IMR-90 (cell line): ENCODE results near the gene LRRC73. TPM values are rescaled to one million over a fixed set of nuclear protein-coding genes. Genes with fewer than 3 reads are reported as not detected.

Experiments
- ATAC-seq: fragments of 200-7000 bp; cut with Tn5 transposase; 2 replicates; pipeline ENCODE4 v1.9.1; 2020; ENCODE audit warnings: low read depth, mild to moderate bottlenecking, moderate library complexity
- BruUV-seq: library from RNA; stranded (reverse); fragments of 400-500 nt; replicated peaks from 2 replicates; lab custom pipeline; 2021; lab: Mats Ljungman, UMichigan
- CTCF ChIA-PET: fragments of 300-600 bp; formaldehyde crosslinking; extraction: SDS; loops from one replicate; lab custom pipeline; 2021; ENCODE audit warnings: antibody characterized with exemption; lab: Yijun Ruan, JAX
- POLR2A ChIA-PET: fragments of 300-600 bp; sonication (Branson Sonifier 250); formaldehyde crosslinking; loops from one replicate; lab custom pipeline; 2022; ENCODE audit warnings: antibody characterized with exemption; ENCODE audit not compliant: unreplicated experiment; lab: Charles Lee
- DNase-seq: peaks from one replicate; pipeline ENCODE4 v3.0.0; 2013
- H2AFZ ChIP-seq: replicated peaks from 2 replicates; pipeline ENCODE3; 2013; ENCODE audit warnings: low read length, mild to moderate bottlenecking; ENCODE audit not compliant: poor library complexity
- H2AK5ac ChIP-seq: 2 replicates; pipeline ENCODE4 v1.6.1; 2013; ENCODE audit warnings: low read depth, low read length, inconsistent platforms
- H2AK9ac ChIP-seq: replicated peaks from 2 replicates; pipeline ENCODE3; 2013; ENCODE audit warnings: mild to moderate bottlenecking, low read depth, low read length, moderate library complexity; ENCODE audit not compliant: poor library complexity
- H2BK120ac ChIP-seq: 2 replicates; pipeline ENCODE4 v1.6.1; 2013; ENCODE audit warnings: low read depth, low read length, inconsistent platforms
- H2BK15ac ChIP-seq: 3 replicates; pipeline ENCODE4 v1.6.1; 2013; ENCODE audit warnings: low read depth, low read length, inconsistent platforms
- H2BK20ac ChIP-seq: 2 replicates; pipeline ENCODE4 v1.6.1; 2013; ENCODE audit warnings: low read depth, mild to moderate bottlenecking, inconsistent platforms, low read length, moderate library complexity
- H2BK5ac ChIP-seq: 2 replicates; pipeline ENCODE4 v1.6.1; 2013; ENCODE audit warnings: mild to moderate bottlenecking, low read depth, low read length, inconsistent platforms; ENCODE audit not compliant: poor library complexity, severe bottlenecking
- H3K14ac ChIP-seq: replicated peaks from 2 replicates; pipeline ENCODE4 v1.6.1; 2013; ENCODE audit warnings: low read depth, low read length, inconsistent platforms
- H3K18ac ChIP-seq: 2 replicates; pipeline ENCODE4 v1.6.1; 2013; ENCODE audit warnings: low read depth, low read length, control low read depth
- H3K23ac ChIP-seq: 2 replicates; pipeline ENCODE4 v1.6.1; 2013; ENCODE audit warnings: low read depth, low read length, inconsistent platforms
- H3K27ac ChIP-seq: 2 replicates; pipeline ENCODE4 v1.5.1; 2013; ENCODE audit warnings: mild to moderate bottlenecking, control low read depth, low read length; ENCODE audit not compliant: insufficient read depth
- H3K27me3 ChIP-seq: 2 replicates; pipeline ENCODE4 v1.6.1; 2013; ENCODE audit warnings: low read length; ENCODE audit not compliant: control insufficient read depth, insufficient read depth
- H3K36me3 ChIP-seq: 2 replicates; pipeline ENCODE4 v1.6.1; 2013; ENCODE audit warnings: low read length, mixed read lengths; ENCODE audit not compliant: control insufficient read depth, insufficient read depth
- H3K4ac ChIP-seq: 2 replicates; pipeline ENCODE4 v1.6.1; 2013; ENCODE audit warnings: low read depth, low read length, inconsistent platforms
- H3K4me1 ChIP-seq: 2 replicates; pipeline ENCODE4 v1.6.1; 2013; ENCODE audit warnings: low read length, mixed read lengths; ENCODE audit not compliant: control insufficient read depth, insufficient read depth
- H3K4me2 ChIP-seq: 2 replicates; pipeline ENCODE4 v1.6.1; 2013; ENCODE audit warnings: low read depth, mild to moderate bottlenecking, control low read depth, low read length, moderate library complexity
- H3K4me3 ChIP-seq: 2 replicates; pipeline ENCODE4 v1.5.1; 2013; ENCODE audit warnings: low read depth, mild to moderate bottlenecking, control low read depth, low read length, moderate library complexity; ENCODE audit not compliant: insufficient read depth
- H3K56ac ChIP-seq: 2 replicates; pipeline ENCODE4 v1.6.1; 2013; ENCODE audit warnings: low read length, inconsistent platforms; ENCODE audit not compliant: insufficient read depth; ENCODE audit errors: extremely low read depth
- H3K79me1 ChIP-seq, 2 experiments: 2 replicates each; pipeline ENCODE4 v1.6.1; 2013; ENCODE audit warnings: low read length in 2 of 2, inconsistent platforms in 1 of 2, low read depth in 1 of 2
- H3K9ac ChIP-seq: 2 replicates; pipeline ENCODE4 v1.6.1; 2013; ENCODE audit warnings: low read depth, low read length, control low read depth
- H3K9me1 ChIP-seq: 2 replicates; pipeline ENCODE4 v1.6.1; 2013; ENCODE audit warnings: low read length, inconsistent platforms; ENCODE audit not compliant: insufficient read depth
- H3K9me3 ChIP-seq: 2 replicates; pipeline ENCODE4 v1.6.1; 2013; ENCODE audit warnings: low read length; ENCODE audit not compliant: control insufficient read depth, insufficient read depth
- H4K20me1 ChIP-seq: 2 replicates; pipeline ENCODE4 v1.6.1; 2013; ENCODE audit warnings: low read length, inconsistent platforms; ENCODE audit not compliant: insufficient read depth
- H4K5ac ChIP-seq: 2 replicates; pipeline ENCODE4 v1.6.1; 2013; ENCODE audit warnings: mild to moderate bottlenecking, low read depth, low read length, control low read depth
- H4K8ac ChIP-seq, 2 experiments: 2 replicates each; pipeline ENCODE4 v1.6.1; 2013; ENCODE audit warnings: low read depth in 2 of 2, low read length in 2 of 2, control low read depth in 1 of 2, inconsistent platforms in 1 of 2
- H4K91ac ChIP-seq: 2 replicates; pipeline ENCODE4 v1.6.1; 2013; ENCODE audit warnings: low read depth, low read length, inconsistent platforms; ENCODE audit not compliant: insufficient read depth
- BHLHE40 ChIP-seq: fragments of 150-350 bp; IDR thresholded peaks from 2 replicates; pipeline ENCODE4 v1.6.1; 2016; ENCODE audit warnings: mild to moderate bottlenecking, low read depth, low read length
- CEBPB ChIP-seq: IDR thresholded peaks from 2 replicates; pipeline ENCODE4 v1.6.1; 2012; ENCODE audit warnings: low read depth, low read length, improper control_type of control experiment
- CHD1 ChIP-seq: IDR thresholded peaks from 2 replicates; pipeline ENCODE4 v1.6.1; 2012; ENCODE audit warnings: low read depth, low read length, improper control_type of control experiment
- CTCF ChIP-seq: conservative IDR thresholded peaks from 2 replicates; pipeline ENCODE4 v1.5.1; 2012; ENCODE audit warnings: mild to moderate bottlenecking, low read depth, low read length, improper control_type of control experiment
- ELK1 ChIP-seq: fragments of 150-350 bp; IDR thresholded peaks from 2 replicates; pipeline ENCODE4 v1.6.1; 2016; ENCODE audit warnings: low read depth, mild to moderate bottlenecking, low read length, moderate library complexity, borderline replicate concordance
- FOS ChIP-seq: fragments of 150-350 bp; IDR thresholded peaks from 2 replicates; pipeline ENCODE4 v1.6.1; 2016; ENCODE audit warnings: low read depth, low read length
- MAFK ChIP-seq: IDR thresholded peaks from 2 replicates; pipeline ENCODE4 v1.6.1; 2012; ENCODE audit warnings: low read depth, low read length, improper control_type of control experiment
- MAZ ChIP-seq: IDR thresholded peaks from 2 replicates; pipeline ENCODE4 v1.6.1; 2012; ENCODE audit warnings: low read depth, mild to moderate bottlenecking, low read length, improper control_type of control experiment, moderate library complexity, borderline replicate concordance
- MXI1 ChIP-seq: IDR thresholded peaks from 2 replicates; pipeline ENCODE4 v1.6.1; 2012; ENCODE audit warnings: low read depth, mild to moderate bottlenecking, low read length, moderate library complexity, borderline replicate concordance
- NFE2L2 ChIP-seq: fragments of 150-350 bp; IDR thresholded peaks from 2 replicates; pipeline ENCODE4 v1.6.1; 2016; ENCODE audit warnings: low read depth, mild to moderate bottlenecking, low read length
- POLR2A ChIP-seq: IDR thresholded peaks from 2 replicates; pipeline ENCODE4 v1.6.1; 2012; ENCODE audit warnings: mild to moderate bottlenecking, low read depth, low read length
- RAD21 ChIP-seq: IDR thresholded peaks from 2 replicates; pipeline ENCODE4 v1.6.1; 2012; ENCODE audit warnings: low read length, improper control_type of control experiment
- RCOR1 ChIP-seq: IDR thresholded peaks from 2 replicates; pipeline ENCODE4 v1.6.1; 2012; ENCODE audit warnings: mild to moderate bottlenecking, low read length, improper control_type of control experiment; ENCODE audit not compliant: insufficient replicate concordance
- RFX5 ChIP-seq: IDR thresholded peaks from 2 replicates; pipeline ENCODE4 v1.8.0; 2012; ENCODE audit warnings: low read depth, mild to moderate bottlenecking, low read length, moderate library complexity
- SMC3 ChIP-seq: fragments of 150-350 bp; IDR thresholded peaks from 2 replicates; pipeline ENCODE4 v1.6.1; 2016; ENCODE audit warnings: low read depth, mild to moderate bottlenecking, antibody characterized with exemption, low read length, moderate library complexity
- USF2 ChIP-seq: fragments of 150-350 bp; IDR thresholded peaks from 2 replicates; pipeline ENCODE4 v1.6.1; 2017; ENCODE audit warnings: mild to moderate bottlenecking, antibody characterized with exemption, low read length, low read depth
- WGBS, 2 experiments: methylation state at CpG; one replicate each; pipeline versions ENCODE4 v1.1.5 to v1.1.7; 2013; ENCODE audit warnings: missing lambda C conversion rate in 2 of 2; ENCODE audit not compliant: insufficient read length in 1 of 2; ENCODE audit errors: extremely low coverage in 2 of 2; 5-methylcytosine and 5-hydroxymethylcytosine counted together
- dilution Hi-C: fragments of 300-500 bp; cut with HindIII; formaldehyde crosslinking; loops from one replicate; pipeline ENCODE4 v1.14.3; 2018; ENCODE audit warnings: low sequenced_read_pairs; ENCODE audit not compliant: unreplicated experiment
- in situ Hi-C: fragments of 300-500 bp; cut with MboI; formaldehyde crosslinking; loops from 3 replicates; pipeline ENCODE4 v1.14.3; 2019; ENCODE audit warnings: low sequenced_read_pairs, inconsistent platforms, mixed read lengths
- intact Hi-C: fragments of 100-400 bp; cut with micrococcal nuclease; formaldehyde crosslinking; loops from 2 replicates; pipeline ENCODE4 v1.10.0; 2022
- polyA plus RNA-seq, 3 experiments: library from polyadenylated mRNA; depleted of rRNA; stranded (reverse); fragments of >200 nt; gene quantifications; 2 replicates each; pipeline ENCODE4 v1.2.3, GENCODE V29; 2012; ENCODE audit warnings: low replicate concordance in 1 of 3
- total RNA-seq: library from RNA; depleted of rRNA; stranded (reverse); fragments of >200 nt; gene quantifications from 2 replicates; pipeline ENCODE4 v1.2.3, GENCODE V29; 2012

LRRC73 gene
- total and polyA plus RNA-seq, 2 of the 4 experiments (the other 2 are of a cell fraction): under 0.01 to 0.31 TPM

- Histone ChIP-seq H2BK120ac (no peak overlapping the region), H3K9me3 (no peaks in the 10 kb centered on the region), H4K5ac (no peak overlapping the region), H3K4me1 (no peaks in the 10 kb centered on the region), H4K91ac (no peak overlapping the region), H3K23ac (no peak overlapping the region), H3K56ac (no peak overlapping the region), H3K4ac (no peak overlapping the region), H3K9ac (no peak overlapping the region), H4K20me1 (no peaks in the 10 kb centered on the region), H3K9me1 (0 out of 2 replicates have a peak, but pooled peaks cover 5% of the 10 kb centered on the region), H3K4me3 (no peak overlapping the region), H2BK5ac (no peak overlapping the region), H3K18ac (no peak overlapping the region), H3K4me2 (no peak overlapping the region), H2AK5ac (no peak overlapping the region), H3K27me3 (peaks cover 17% of the 10 kb centered on the region), H2AFZ (no peak overlapping the region), H3K14ac (no peak overlapping the region), H3K36me3 (no peaks in the 10 kb centered on the region), H3K79me1 (peaks cover 0 to under 1% of the 10 kb centered on the region in 2 experiments; a peak in 1 of 4 replicates), H2AK9ac (no peak overlapping the region), H2BK20ac (no peak overlapping the region), H2BK15ac (no peak overlapping the region), H4K8ac (no peak overlapping the region), H3K27ac (no peak overlapping the region)
- WGBS, 2 experiments: no CpG with 5 or more reads among the region's 4 CpGs
- DNase-seq: no peak
- POLR2A ChIA-PET: no interaction called here
- intact Hi-C loops: no loop called here
- dilution Hi-C loops: no loop called here
- ATAC-seq: no peak
- TF ChIP-seq ELK1: no peak
- TF ChIP-seq CTCF: no peak
- TF ChIP-seq RAD21: no peak
- TF ChIP-seq BHLHE40: no peak
- TF ChIP-seq POLR2A: no peak
- TF ChIP-seq CHD1: no peak
- no peak for TF ChIP-seq MAFK
- TF ChIP-seq SMC3: no peak
- TF ChIP-seq NFE2L2: no peak
- TF ChIP-seq USF2: no peak
- TF ChIP-seq FOS: no peak
- no peak for TF ChIP-seq CEBPB
- TF ChIP-seq MAZ: no peak
- TF ChIP-seq RFX5: no peak
- TF ChIP-seq RCOR1: no peak
- no peak for TF ChIP-seq MXI1
- no TSS peak for BruUV-seq
- CTCF ChIA-PET: no interaction called here
- in situ Hi-C loops: no loop called here
These were observed 37.6 kb downstream of the LRRC73 start for GRCh38 chr6:43472515-43472914.
